HCT116 (cell line): ENCODE data around the gene CALU. TPM values are rescaled to one million over a fixed set of nuclear protein-coding genes. Genes with fewer than 3 reads are reported as not detected.

ENCODE experiments used
- ATAC-seq: fragments of 200-7000 bp; cut with Tn5 transposase; 2 replicates; pipeline ENCODE4 v1.9.1; 2020; ENCODE audit warnings: mild to moderate bottlenecking, moderate library complexity
- BruUV-seq: library from RNA; stranded (reverse); fragments of 400-500 nt; replicated peaks from 2 replicates; lab custom pipeline; 2021; lab: Mats Ljungman, UMichigan
- CTCF ChIA-PET: fragments of 300-600 bp; sonication (Branson Sonifier 250); formaldehyde crosslinking; loops from one replicate; lab custom pipeline; 2021; ENCODE audit warnings: antibody characterized with exemption; lab: Charles Lee
- POLR2A ChIA-PET: fragments of 300-600, 350-600 bp; sonication (Branson Sonifier 250); formaldehyde crosslinking; loops from one replicate; lab custom pipeline; 2021; ENCODE audit warnings: antibody characterized with exemption; lab: Charles Lee
- RAD21 ChIA-PET, 2 experiments: fragments of 300-600 bp; sonication (Branson Sonifier 250); formaldehyde crosslinking; loops; one replicate each; lab custom pipeline; 2023; ENCODE audit warnings: low total read pairs in 2 of 2; ENCODE audit not compliant: uncharacterized antibody in 2 of 2, unreplicated experiment in 2 of 2, low non-redundant PET in 1 of 2; lab: Charles Lee
- DNase-seq: peaks from one replicate; pipeline ENCODE4 v3.0.0-alpha.2; 2010; ENCODE audit warnings: low read depth, low spot score
- H2AFZ ChIP-seq: fragments of 200-600 bp; shearing (Covaris generic), sonication (generic); 2 replicates; pipeline ENCODE4 v1.6.1; 2017; ENCODE audit warnings: low read depth, mixed run types, mixed read lengths, antibody characterized with exemption, low read length; ENCODE audit not compliant: poor library complexity, severe bottlenecking
- H3K27ac ChIP-seq: 2 replicates; pipeline ENCODE4 v1.5.1; 2012; ENCODE audit warnings: low read depth, low read length
- H3K27me3 ChIP-seq: fragments of 200-600 bp; sonication (generic); 2 replicates; pipeline ENCODE4 v1.6.1; 2016; ENCODE audit warnings: mixed run types, low read length, mixed read lengths; ENCODE audit not compliant: insufficient read depth
- H3K36me3 ChIP-seq, 2 experiments: fragments of 200-500 bp in 1 of 2; fragments of 200-600 bp in 1 of 2; sonication (Bioruptor generic) in 1 of 2; sonication (generic) in 1 of 2; 2 replicates each; pipeline versions ENCODE4 v1.5.1 to v1.6.1; 2014 to 2016; ENCODE audit warnings: low read length in 2 of 2, inconsistent platforms in 1 of 2, mixed read lengths in 1 of 2, mixed run types in 1 of 2; ENCODE audit not compliant: insufficient read depth in 2 of 2, control insufficient read depth in 1 of 2
- H3K4me1 ChIP-seq, 2 experiments: fragments of 200-600 bp in 1 of 2; sonication (generic) in 1 of 2; 2 replicates each; pipeline versions ENCODE4 v1.5.1 to v1.6.1; 2012 to 2017; ENCODE audit warnings: low read length in 2 of 2, inconsistent platforms in 1 of 2, mild to moderate bottlenecking in 1 of 2, mixed read lengths in 1 of 2, mixed run types in 1 of 2, moderate library complexity in 1 of 2; ENCODE audit not compliant: insufficient read depth in 2 of 2, control insufficient read depth in 1 of 2
- H3K4me2 ChIP-seq: fragments of 200-600 bp; sonication (generic); 2 replicates; pipeline ENCODE4 v1.6.1; 2017; ENCODE audit warnings: mixed run types, low read length, mixed read lengths
- H3K4me3 ChIP-seq, 2 experiments: fragments of 200-600 bp in 1 of 2; sonication (generic) in 1 of 2; replicated peaks in 1 of 2; 2 replicates each; pipeline ENCODE4 v1.5.1; 2011 to 2016; ENCODE audit warnings: low read length in 2 of 2, control low read depth in 1 of 2, low read depth in 1 of 2, mild to moderate bottlenecking in 1 of 2, mixed read lengths in 1 of 2, mixed run types in 1 of 2
- H3K79me2 ChIP-seq: fragments of 200-600 bp; sonication (generic); 2 replicates; pipeline ENCODE4 v1.6.1; 2017; ENCODE audit warnings: mild to moderate bottlenecking, mixed run types, low read length, moderate library complexity, mixed read lengths; ENCODE audit not compliant: insufficient read depth
- H3K9ac ChIP-seq: fragments of 200-600 bp; sonication (generic); 2 replicates; pipeline ENCODE4 v1.6.1; 2016; ENCODE audit warnings: low read length, mixed read lengths
- H3K9me2 ChIP-seq: fragments of 200-600 bp; sonication (generic), shearing (Covaris generic); 2 replicates; pipeline ENCODE4 v1.6.1; 2017; ENCODE audit warnings: mixed run types, mild to moderate bottlenecking, moderate library complexity; ENCODE audit not compliant: insufficient read depth
- H3K9me3 ChIP-seq, 2 experiments: fragments of 200-500 bp in 1 of 2; fragments of 200-600 bp in 1 of 2; sonication (Bioruptor generic) in 1 of 2; sonication (generic) in 1 of 2; 2 replicates each; pipeline ENCODE4 v1.6.1; 2014 to 2017; ENCODE audit warnings: low read length in 2 of 2, mixed read lengths in 2 of 2, inconsistent platforms in 1 of 2, low read depth in 1 of 2, mild to moderate bottlenecking in 1 of 2, mixed run types in 1 of 2, moderate library complexity in 1 of 2; ENCODE audit not compliant: control insufficient read depth in 1 of 2, insufficient read depth in 1 of 2
- H4K20me1 ChIP-seq: fragments of 200-600 bp; sonication (generic), shearing (Covaris generic); 2 replicates; pipeline ENCODE4 v1.6.1; 2017; ENCODE audit warnings: mixed run types, mild to moderate bottlenecking, moderate library complexity; ENCODE audit not compliant: insufficient read depth
- CTCF ChIP-seq, 3 experiments: fragments of 200-600 bp in 1 of 3; sonication (generic) in 1 of 3; IDR thresholded peaks in 2 of 3; conservative IDR thresholded peaks in 1 of 3; 2 replicates each; pipeline ENCODE4 v1.5.1; 2012 to 2017; ENCODE audit warnings: low read depth in 2 of 3, low read length in 2 of 3, antibody characterized with exemption in 1 of 3, borderline replicate concordance in 1 of 3, control low read depth in 1 of 3, mild to moderate bottlenecking in 1 of 3, mixed read lengths in 1 of 3, mixed run types in 1 of 3, moderate library complexity in 1 of 3; ENCODE audit not compliant: insufficient read depth in 1 of 3
- ELF1 ChIP-seq: IDR thresholded peaks from 2 replicates; pipeline ENCODE4 v1.6.1; 2012; ENCODE audit warnings: low read depth, borderline replicate concordance
- EZH2 ChIP-seq: fragments of 200-600 bp; sonication (generic); IDR thresholded peaks from 2 replicates; pipeline ENCODE4 v1.6.1; 2017; ENCODE audit warnings: antibody characterized with exemption, mixed run types
- EZH2phosphoT487 ChIP-seq: fragments of 200-600 bp; IDR thresholded peaks from 2 replicates; pipeline ENCODE4 v1.6.1; 2018; ENCODE audit warnings: antibody characterized with exemption, borderline replicate concordance
- FOSL1 ChIP-seq: IDR thresholded peaks from 2 replicates; pipeline ENCODE4 v1.6.1; 2012; ENCODE audit warnings: low read depth
- MAX ChIP-seq: IDR thresholded peaks from 2 replicates; pipeline ENCODE4 v1.6.1; 2012
- POLR2A ChIP-seq: IDR thresholded peaks from 2 replicates; pipeline ENCODE4 v1.7.0; 2011; ENCODE audit warnings: borderline replicate concordance; ENCODE audit not compliant: insufficient read depth, insufficient read length; ENCODE audit errors: extremely low read depth
- POLR2AphosphoS5 ChIP-seq: IDR thresholded peaks from 2 replicates; pipeline ENCODE4 v1.6.1; 2011; ENCODE audit warnings: mild to moderate bottlenecking, low read depth, low read length, moderate library complexity
- RAD21 ChIP-seq: IDR thresholded peaks from 2 replicates; pipeline ENCODE4 v1.6.1; 2012; ENCODE audit warnings: low read depth, mild to moderate bottlenecking
- REST ChIP-seq: IDR thresholded peaks from 2 replicates; pipeline ENCODE4 v1.6.1; 2012; ENCODE audit warnings: low read depth
- SRF ChIP-seq: IDR thresholded peaks from 2 replicates; pipeline ENCODE4 v1.6.1; 2012; ENCODE audit warnings: low read depth
- YY1 ChIP-seq: IDR thresholded peaks from 2 replicates; pipeline ENCODE4 v1.6.1; 2011; ENCODE audit warnings: low read length, low read depth, moderate library complexity, mild to moderate bottlenecking; ENCODE audit not compliant: insufficient replicate concordance; ENCODE audit errors: extremely low read depth
- ZNF274 ChIP-seq: fragments of 200-500 bp; sonication (Bioruptor generic); IDR thresholded peaks from 2 replicates; pipeline ENCODE4 v1.6.1; 2014; ENCODE audit warnings: mild to moderate bottlenecking, low read depth, low read length, inconsistent platforms
- intact Hi-C: fragments of 100-400 bp; cut with micrococcal nuclease; formaldehyde crosslinking; loops from 2 replicates; pipeline ENCODE4 v1.10.0; 2022
- total RNA-seq: library from RNA; stranded (reverse); gene quantifications from one replicate; pipeline ENCODE4 v1.2.1, GENCODE V29; 2021; ENCODE audit not compliant: unreplicated experiment
- TF ChIP-seq, protein P1 (sequence below): IDR thresholded peaks from 2 replicates; pipeline ENCODE4 v1.6.1; 2012
- TF ChIP-seq, protein P2 (sequence below): IDR thresholded peaks from 2 replicates; pipeline ENCODE4 v1.6.1; 2011; ENCODE audit warnings: mild to moderate bottlenecking, low read length, moderate library complexity; ENCODE audit not compliant: insufficient replicate concordance; ENCODE audit errors: extremely low read depth

The CALU gene
- total RNA-seq, 1 experiment from 2014 or later = 106 TPM

DNA sequence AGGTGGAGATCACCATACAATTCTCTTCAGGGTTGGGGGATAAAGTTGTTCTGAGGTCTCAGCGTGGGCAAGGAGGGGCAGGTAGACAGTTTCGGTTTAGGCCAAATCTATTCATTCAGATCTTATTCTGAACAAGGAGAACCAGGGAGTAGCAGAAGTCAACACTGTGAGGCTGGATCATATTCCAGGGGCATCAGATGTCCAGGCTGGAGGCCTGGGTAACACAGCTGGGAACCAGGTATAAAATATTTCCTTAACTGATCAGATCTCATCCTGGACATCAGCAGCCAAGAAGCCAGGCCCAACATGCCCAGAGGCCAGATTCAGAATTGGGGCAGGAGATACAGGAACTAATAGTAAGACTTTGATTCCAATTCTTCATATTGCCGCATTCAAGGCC lies 71.8 kb downstream of the CALU start:
- H3K9me3 ChIP-seq = no peaks in the 10 kb centered on the region
- intact Hi-C loops = no loop called here
- H3K4me3 ChIP-seq = no peak overlapping the region
- H3K27me3 ChIP-seq = no peaks in the 10 kb centered on the region
- ChIA-PET RAD21 (no interaction called here), POLR2A (no interaction called here), CTCF (no interaction called here)
- H3K36me3 ChIP-seq = no peaks in the 10 kb centered on the region
- no peak for ATAC-seq
- no peak for DNase-seq
- no peaks in the 10 kb centered on the region for H4K20me1 ChIP-seq
- no peak overlapping the region for H3K9ac ChIP-seq
- no peaks in the 10 kb centered on the region for H3K79me2 ChIP-seq
- no peak overlapping the region for H2AFZ ChIP-seq
- BruUV-seq = no TSS peak
- TF ChIP-seq CTCF (IDR thresholded peaks at IDR 0.05 in 2 of 3, conservative IDR thresholded peaks at IDR 0.05 in 1 of 3; ENCODE audit: borderline replicate concordance in 1 of 3, insufficient read depth in 1 of 3, low read depth in 2 of 3, low read length in 2 of 3) (no peak), EZH2 (no peak), RAD21 (no peak), REST (no peak), EZH2phosphoT487 (no peak), FOSL1 (no peak), POLR2AphosphoS5 (no peak), ELF1 (no peak), ZNF274 (no peak), POLR2A (no peak), MAX (no peak), YY1 (no peak), SRF (no peak)
- TF ChIP-seq, protein P1, sequence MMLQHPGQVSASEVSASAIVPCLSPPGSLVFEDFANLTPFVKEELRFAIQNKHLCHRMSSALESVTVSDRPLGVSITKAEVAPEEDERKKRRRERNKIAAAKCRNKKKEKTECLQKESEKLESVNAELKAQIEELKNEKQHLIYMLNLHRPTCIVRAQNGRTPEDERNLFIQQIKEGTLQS = no peak
- TF ChIP-seq, protein P2, sequence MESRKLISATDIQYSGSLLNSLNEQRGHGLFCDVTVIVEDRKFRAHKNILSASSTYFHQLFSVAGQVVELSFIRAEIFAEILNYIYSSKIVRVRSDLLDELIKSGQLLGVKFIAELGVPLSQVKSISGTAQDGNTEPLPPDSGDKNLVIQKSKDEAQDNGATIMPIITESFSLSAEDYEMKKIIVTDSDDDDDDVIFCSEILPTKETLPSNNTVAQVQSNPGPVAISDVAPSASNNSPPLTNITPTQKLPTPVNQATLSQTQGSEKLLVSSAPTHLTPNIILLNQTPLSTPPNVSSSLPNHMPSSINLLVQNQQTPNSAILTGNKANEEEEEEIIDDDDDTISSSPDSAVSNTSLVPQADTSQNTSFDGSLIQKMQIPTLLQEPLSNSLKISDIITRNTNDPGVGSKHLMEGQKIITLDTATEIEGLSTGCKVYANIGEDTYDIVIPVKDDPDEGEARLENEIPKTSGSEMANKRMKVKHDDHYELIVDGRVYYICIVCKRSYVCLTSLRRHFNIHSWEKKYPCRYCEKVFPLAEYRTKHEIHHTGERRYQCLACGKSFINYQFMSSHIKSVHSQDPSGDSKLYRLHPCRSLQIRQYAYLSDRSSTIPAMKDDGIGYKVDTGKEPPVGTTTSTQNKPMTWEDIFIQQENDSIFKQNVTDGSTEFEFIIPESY = no peak
- no peak overlapping the region for H3K4me2 ChIP-seq
- no peaks in the 10 kb centered on the region for H3K9me2 ChIP-seq
- H3K27ac ChIP-seq = no peak overlapping the region
- H3K4me1 ChIP-seq = peaks cover 0 to 6% of the 10 kb centered on the region in 2 experiments; a peak in 1 of 4 replicates
